RWPE1 (cell line): ENCODE results near the gene EIF2B5.

Source experiments
- CTCF ChIA-PET: fragments of 350-600 bp; sonication (Branson Sonifier 250); formaldehyde crosslinking; extraction: SDS; loops from one replicate; lab custom pipeline; 2021; lab: Yijun Ruan, JAX
- POLR2A ChIA-PET: fragments of 400-600 bp; formaldehyde crosslinking; extraction: SDS; loops from one replicate; lab custom pipeline; 2020; ENCODE audit warnings: antibody characterized with exemption; ENCODE audit not compliant: low non-redundant PET; lab: Yijun Ruan, JAX
- DNase-seq: peaks from one replicate; pipeline ENCODE4 v3.0.0; 2012; ENCODE audit warnings: low spot score
- H3K27ac ChIP-seq: fragments of 450-650 bp; 2 replicates; pipeline ENCODE4 v1.5.1; 2017
- TF ChIP-seq, protein P1 (sequence below): fragments of 450-650 bp; conservative IDR thresholded peaks from 2 replicates; pipeline ENCODE4 v1.5.1; 2017; ENCODE audit warnings: low read depth, mild to moderate bottlenecking

EIF2B5 gene

DNA sequence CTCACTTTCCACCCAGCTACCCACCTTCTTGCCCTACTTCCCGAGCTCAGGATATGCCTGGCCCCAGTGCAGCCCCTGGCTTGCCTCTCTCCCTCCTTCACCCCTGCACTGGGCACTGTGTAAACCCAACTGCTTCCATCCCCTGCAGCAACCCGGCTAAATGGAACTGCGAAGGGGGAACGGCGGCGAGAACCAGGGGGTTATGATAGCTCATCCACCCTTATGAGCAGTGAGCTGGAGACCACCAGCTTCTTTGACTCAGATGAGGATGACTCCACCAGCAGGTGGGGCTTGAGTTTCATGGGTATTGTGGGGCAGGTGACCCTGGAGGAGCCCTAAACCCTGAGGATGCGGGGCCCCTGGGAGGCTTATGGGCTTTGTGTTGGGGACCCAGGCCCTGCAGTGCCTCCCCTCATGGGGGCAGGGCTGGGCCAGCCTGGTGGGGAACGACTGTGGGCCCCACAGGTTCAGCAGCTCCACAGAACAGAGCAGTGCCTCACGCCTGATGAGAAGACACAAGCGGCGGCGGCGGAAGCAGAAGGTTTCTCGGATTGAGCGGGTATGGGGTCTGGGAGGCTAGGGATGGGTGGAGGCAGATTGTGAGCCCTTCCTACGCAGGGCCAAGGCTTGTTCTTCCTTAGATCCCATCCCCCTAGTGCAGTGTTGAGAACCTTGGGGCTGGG lies 29.6 kb downstream of the EIF2B5 start:
- H3K27ac ChIP-seq = no peak overlapping the region
- CTCF ChIA-PET = interaction anchor here (1.2 kb wide), 1 partner anchor 30 kb away, joined by 3 read pairs; the partner anchor contains the start of gene EIF2B5
- no peak for DNase-seq
- TF ChIP-seq, protein P1, sequence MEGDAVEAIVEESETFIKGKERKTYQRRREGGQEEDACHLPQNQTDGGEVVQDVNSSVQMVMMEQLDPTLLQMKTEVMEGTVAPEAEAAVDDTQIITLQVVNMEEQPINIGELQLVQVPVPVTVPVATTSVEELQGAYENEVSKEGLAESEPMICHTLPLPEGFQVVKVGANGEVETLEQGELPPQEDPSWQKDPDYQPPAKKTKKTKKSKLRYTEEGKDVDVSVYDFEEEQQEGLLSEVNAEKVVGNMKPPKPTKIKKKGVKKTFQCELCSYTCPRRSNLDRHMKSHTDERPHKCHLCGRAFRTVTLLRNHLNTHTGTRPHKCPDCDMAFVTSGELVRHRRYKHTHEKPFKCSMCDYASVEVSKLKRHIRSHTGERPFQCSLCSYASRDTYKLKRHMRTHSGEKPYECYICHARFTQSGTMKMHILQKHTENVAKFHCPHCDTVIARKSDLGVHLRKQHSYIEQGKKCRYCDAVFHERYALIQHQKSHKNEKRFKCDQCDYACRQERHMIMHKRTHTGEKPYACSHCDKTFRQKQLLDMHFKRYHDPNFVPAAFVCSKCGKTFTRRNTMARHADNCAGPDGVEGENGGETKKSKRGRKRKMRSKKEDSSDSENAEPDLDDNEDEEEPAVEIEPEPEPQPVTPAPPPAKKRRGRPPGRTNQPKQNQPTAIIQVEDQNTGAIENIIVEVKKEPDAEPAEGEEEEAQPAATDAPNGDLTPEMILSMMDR = no peak
- POLR2A ChIA-PET = no interaction called here

DNA sequence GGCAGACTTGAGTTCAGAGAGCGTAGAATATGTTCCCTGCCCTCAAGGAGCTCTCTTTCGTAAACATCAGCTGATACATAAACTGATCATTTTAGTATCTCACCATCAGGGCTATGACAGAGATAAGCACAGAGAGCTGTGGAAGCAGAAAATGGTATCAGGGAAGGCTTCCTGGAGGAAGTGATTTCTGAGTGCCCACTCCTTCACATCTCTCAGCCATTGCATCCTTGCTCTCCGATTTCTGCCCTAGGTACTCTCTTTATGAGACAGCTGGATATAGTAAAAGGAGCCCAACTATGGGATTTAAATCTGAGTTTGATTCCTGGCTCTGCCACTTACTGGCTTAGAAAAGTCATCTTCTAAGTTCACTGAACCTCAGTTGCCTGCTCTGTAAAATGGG lies 30.4 kb downstream of the EIF2B5 start:
- no peak overlapping the region for H3K27ac ChIP-seq
- POLR2A ChIA-PET = no interaction called here
- no peak for DNase-seq
- CTCF ChIA-PET = interaction anchor here (0.6 kb wide), 1 partner anchor 76 kb away, joined by 3 read pairs; no protein-coding TSS in a partner anchor
- TF ChIP-seq, protein P1 = no peak

DNA sequence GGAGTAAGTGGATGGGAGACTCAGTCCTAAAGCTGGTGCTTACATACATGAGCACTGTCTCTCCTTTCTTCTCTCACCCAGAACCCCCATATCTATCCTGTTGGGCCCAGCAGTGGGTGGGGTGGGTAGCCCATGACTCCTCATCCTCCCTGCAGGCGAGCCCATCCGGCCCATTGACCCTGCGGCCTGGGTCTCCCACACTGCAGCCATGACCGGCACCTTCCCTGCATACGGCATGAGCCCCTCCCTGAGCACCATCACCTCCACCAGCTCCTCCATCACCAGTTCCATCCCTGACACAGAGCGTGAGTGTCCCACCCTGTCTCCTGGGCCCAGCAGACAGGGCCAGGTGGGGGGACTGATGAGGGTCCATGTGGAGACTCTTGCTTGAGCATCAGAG lies 31.5 kb downstream of the EIF2B5 start:
- no peak for DNase-seq
- ChIA-PET POLR2A (no interaction called here), CTCF (interaction anchor here (0.8 kb wide), 1 partner anchor 83 kb away, joined by 4 read pairs; no protein-coding TSS in a partner anchor)
- 0 out of 2 replicates have a peak overlapping the region, but pooled peaks have one; percentile 7 for H3K27ac ChIP-seq
- TF ChIP-seq, protein P1 = no peak

DNA sequence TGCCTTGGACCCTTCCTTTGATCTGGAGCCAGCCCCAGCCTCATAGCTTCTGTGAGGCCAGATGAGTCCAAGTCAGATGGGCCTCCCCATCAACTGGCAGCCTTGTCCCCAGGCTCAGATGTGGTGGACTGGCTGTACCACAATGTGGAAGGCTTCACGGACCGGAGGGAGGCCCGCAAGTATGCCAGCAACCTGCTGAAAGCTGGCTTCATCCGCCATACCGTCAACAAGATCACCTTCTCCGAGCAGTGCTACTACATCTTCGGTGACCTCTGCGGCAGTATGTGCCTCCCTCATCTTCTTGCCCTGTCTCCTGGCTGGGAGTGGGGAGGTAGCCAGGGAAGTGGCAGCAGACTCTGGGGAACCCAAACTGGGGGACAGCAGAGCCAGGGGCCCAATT lies 32.6 kb downstream of the EIF2B5 start:
- TF ChIP-seq, protein P1 = no peak
- POLR2A ChIA-PET = no interaction called here
- DNase-seq = no peak

DNA sequence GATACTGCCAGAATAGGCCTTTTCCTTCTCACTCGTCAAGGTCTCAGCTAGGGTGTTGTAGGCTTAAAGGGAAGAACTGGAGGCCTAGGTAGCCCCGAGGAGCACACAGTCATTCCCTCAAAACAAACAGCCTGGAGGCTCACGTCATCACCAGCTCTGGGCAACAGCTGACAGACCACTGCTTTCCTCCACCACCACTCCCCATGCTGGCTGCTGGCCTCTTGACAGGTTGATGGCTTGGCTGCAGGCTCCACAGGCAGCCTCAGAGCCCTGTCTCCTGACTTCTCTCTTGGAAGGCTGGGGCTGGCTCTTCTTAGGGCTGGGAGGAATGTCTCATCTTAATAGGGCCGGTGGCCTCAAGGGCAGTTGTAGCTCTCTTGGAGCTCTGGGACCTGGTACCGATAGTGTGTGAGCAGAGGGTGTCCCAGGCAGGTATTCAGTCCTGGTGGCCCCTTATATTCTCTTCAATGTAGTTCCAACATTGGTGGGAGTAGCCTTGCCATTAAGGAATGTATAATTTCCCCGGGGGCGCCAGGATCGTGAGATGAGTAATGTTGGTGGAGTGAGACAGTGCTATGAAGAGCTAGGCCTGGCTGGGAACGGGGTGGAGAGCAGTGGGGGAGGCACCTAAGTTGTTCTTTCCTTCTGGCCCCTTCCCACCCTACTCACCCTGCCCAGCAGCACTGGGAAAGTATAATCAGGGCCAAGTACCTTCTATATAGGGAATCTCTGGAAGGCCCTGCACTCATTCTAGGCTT lies 33.4 kb downstream of the EIF2B5 start:
- peak overlapping the region; percentile 49 for H3K27ac ChIP-seq
- DNase-seq = peak; percentile 59
- TF ChIP-seq, protein P1 = no peak
- ChIA-PET CTCF (no interaction called here), POLR2A (no interaction called here)

More for the DNA sequence above, 32.6 kb downstream of the EIF2B5 start:
- H3K27ac ChIP-seq = peak overlapping the region; percentile 49; the same call in 1 of the 2 replicates
- CTCF ChIA-PET = no interaction called here
